Urothelium cell line (cell line): ENCODE data around the gene GSDMA.
"Not testable (repeated sequence)": the region's sequence is repeated elsewhere in the genome, so short reads cannot be mapped to it uniquely, and the experiment has no call there.

Experiments used
- DNase-seq: peaks from one replicate; pipeline ENCODE4 v3.0.0; 2011; ENCODE audit warnings: low spot score, mixed read lengths
- FAIRE-seq: peaks from 2 replicates; lab custom pipeline; 2011; peaks lifted over from hg19 to GRCh38; lab: Jason Lieb, UNC

Gene GSDMA

DNA sequence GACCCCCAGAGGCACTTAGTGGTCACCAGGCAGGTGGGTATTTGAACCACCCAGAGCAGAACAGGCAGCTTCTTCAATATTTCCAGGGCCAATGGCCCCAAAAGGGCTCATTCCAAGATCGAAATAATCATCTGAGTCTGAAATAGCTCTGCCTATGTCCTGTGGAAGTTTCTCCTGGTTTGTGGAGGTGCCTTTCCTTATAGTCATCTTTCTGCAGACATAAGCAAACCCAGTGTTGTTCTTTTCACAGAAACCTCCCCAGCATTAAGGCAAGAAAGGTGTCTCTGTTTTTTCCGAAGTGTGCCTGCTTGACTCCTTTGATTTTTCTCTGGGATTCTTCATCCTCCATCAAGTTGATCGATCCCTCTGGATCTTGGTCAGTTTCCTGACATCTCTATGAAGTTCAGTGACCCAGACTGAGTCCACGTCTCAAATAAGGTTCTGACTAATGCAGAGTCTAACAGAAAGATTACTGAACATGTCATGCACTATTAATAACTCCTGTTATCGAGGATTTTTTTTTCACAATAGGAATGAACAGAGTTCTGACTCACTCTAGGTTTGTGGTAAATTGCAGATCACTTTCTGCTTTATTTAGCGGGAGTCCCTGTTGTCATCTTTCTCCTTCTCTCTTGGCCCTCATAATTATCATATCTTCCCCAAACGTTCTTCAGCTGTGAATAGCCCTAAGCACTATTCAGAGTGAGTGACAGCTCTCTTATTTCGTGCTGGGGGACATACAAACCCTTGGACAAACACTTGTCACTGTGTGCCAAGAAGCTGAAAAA, 33.8 kb upstream of the GSDMA start:
- DNase-seq, result peak; percentile 69
- FAIRE-seq, result no peak

GRCh38 chr17:39929646-39930407, 33.0 kb upstream of the GSDMA start:
- FAIRE-seq (no peak), DNase-seq (peak; percentile 35)

DNA sequence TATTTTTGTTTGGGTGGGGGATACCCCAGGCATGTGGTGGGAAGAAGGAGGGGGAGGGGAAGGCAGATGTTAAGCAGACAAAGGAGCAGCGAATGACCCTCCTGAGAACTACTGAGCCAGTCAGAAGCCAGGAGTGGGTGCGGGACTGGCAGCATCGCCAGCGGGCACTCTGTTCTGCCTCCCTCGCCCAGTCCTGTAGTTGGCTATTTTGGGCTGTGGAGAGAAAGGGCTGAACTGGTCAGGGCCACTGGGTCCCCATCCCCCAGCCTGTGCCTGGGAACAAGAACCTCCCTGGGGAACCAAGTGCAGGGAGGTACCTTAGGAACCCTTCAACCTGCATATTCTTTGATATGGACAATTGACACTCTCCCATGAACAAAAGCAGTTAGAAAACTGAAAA, 28.9 kb upstream of the GSDMA start:
- DNase-seq (no peak), FAIRE-seq (no peak)

GRCh38 chr17:39934324-39934723, 28.5 kb upstream of the GSDMA start:
- no peak for FAIRE-seq

GRCh38 chr17:39935909-39936308, 26.9 kb upstream of the GSDMA start:
- no peak for FAIRE-seq

More at GRCh38 chr17:39934324-39934723, 28.5 kb upstream of the GSDMA start:
- DNase-seq, result no peak

GRCh38 chr17:39937447-39937846, 25.4 kb upstream of the GSDMA start:
- no peak for FAIRE-seq
- no peak for DNase-seq

More at GRCh38 chr17:39935909-39936308, 26.9 kb upstream of the GSDMA start:
- DNase-seq, result no peak

GRCh38 chr17:39938140-39938869, 24.5 kb upstream of the GSDMA start:
- no peak for FAIRE-seq
- no peak for DNase-seq

- no peak for DNase-seq
- FAIRE-seq, result no peak
These were observed 23.7 kb upstream of the GSDMA start for GRCh38 chr17:39939106-39939505.

DNA sequence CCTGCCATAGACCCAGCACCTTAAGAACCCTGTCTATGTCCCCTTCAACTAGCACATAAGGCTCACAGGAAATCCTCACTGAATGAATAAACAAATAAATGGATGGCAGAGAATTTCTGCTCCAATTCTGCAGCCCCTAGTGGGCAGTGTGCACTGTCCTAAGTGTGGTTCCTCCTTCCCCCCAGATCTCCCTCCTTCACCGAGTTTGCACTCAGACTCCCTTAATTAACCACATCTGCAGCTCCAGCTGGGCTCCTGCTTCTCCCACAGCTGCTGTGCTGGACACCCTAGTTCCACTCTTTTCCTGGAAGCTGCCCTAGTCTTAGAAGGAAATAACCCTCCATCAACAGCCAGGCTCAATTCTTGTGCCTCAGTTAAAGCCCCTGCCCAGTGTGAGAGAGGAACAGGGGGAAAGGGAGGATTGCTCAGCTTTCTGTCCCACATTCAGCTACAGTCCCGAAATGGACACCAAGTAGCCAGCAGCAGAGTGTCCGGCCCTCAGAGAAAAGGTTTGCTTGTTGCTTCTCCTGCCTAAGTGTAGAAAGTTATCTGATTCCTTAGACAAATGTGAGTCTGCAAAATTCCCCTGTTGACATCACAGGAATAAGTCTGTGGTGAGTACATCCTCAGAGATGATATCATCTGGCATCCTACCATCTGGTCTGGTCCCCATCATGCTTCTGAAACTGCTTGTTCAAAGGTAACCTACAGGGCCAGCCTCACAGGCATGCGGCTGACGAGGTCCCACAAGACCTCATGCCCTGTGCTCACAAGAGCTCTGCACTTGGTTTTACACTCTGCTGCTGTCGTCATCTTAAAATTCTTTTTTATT, 23.0 kb upstream of the GSDMA start:
- DNase-seq (peak; percentile 59), FAIRE-seq (no peak)

GRCh38 chr17:39943702-39944392, 19.0 kb upstream of the GSDMA start:
- FAIRE-seq, result no peak
- no peak for DNase-seq

DNA sequence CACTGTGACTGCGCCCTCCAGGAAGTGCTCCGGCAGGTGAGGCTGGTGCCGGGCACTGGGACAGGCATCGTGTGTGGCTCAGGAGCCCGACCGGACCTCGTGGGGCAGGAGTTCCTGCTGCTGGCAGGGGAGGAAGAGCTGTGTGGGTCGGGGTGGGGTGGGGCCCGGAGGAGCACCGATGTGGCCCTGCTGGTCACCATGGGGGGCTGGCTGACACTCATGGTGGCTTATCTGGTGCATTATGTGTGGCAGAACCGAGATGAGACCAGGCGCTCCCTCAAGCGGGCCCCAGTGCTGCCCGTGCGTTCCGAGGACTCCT, 18.5 kb upstream of the GSDMA start:
- FAIRE-seq, result no peak
- no peak for DNase-seq

DNA sequence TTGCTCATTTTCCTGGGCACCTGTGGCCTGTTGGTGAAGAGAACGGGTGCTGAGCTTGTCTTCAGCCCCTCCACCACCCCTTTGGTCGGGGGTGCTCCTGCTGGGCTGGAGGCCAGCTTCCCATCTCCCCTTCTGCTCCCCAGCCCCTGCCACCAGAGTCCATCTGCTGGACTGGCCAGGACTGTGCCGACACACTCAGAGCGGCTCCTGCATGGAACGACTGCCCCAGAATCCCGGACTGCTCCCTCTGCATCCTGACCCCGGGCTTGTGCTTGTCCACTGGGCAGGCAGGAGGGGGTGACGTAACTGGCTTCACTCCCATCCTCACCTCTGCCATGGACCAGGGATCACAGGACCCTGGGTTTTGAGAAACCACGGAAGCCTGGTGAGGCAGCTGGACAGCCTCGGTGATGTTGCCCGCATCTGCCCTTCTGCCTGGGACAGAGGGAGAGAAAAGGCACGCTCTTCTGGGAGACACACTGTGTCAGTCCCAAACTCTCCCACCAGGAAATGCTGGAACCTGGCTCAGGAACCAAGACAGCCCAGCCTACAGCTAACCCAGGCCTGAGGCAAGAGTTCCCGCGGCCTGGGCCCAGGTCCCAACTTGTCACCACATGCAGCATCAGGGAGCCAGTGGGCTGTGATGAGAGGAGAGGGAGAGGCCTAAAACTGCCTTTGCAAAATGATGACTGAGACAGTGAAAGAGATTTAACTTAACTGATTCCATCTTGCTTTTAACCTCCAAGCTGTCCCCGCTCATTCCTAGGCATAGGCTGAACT, 16.1 kb upstream of the GSDMA start:
- DNase-seq (no peak), FAIRE-seq (peak; percentile 55)

GRCh38 chr17:39948489-39948828, 14.3 kb upstream of the GSDMA start:
- FAIRE-seq, DNase-seq: not testable (repeated sequence)

DNA sequence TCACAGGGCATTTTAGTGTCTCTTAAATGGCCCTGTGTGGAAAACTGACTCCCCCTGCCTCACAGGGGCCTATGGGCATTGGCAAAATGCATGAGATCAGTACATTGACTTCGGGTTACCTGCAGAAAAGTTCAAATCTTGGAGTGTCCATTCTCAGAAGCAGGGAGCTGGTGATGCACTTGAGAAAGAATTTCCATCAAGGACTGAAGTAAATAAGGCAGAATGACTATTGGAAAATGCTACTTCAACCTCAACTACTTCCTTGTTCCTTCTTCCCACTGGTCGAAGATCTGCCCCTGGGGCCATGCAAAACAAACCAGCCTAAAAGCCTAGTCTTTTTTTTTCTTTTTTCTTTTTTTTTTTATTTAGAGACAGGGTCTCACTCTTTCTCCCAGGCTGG, 13.8 kb upstream of the GSDMA start:
- DNase-seq, result no peak
- FAIRE-seq, result no peak

DNA sequence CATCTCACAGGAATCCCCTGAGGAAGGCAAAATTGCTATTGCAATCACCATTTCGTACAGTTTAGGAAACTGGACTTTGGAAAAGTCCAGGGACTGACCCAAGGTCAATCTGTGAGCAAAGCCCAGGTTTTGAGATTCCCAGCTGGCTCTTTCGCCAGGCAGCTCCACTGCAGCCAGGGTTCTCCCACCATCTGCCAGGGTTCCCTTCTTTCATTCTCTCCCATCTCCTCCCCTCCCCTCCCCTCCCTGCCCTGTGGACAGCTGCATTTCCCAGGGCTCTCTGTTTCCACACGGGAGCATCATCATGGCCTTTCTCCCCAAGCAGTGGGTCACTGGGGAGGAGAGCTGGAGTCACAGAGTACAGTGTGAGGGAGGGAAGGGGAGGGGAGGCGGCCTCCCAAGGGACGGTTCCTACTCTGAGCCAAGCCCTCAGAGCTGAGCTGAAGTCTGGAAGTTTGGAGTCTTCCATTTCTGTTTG, 11.9 kb upstream of the GSDMA start:
- FAIRE-seq (no peak), DNase-seq (no peak)

GRCh38 chr17:39951924-39952679, 10.7 kb upstream of the GSDMA start:
- no peak for DNase-seq
- FAIRE-seq, result peak; percentile 37

DNA sequence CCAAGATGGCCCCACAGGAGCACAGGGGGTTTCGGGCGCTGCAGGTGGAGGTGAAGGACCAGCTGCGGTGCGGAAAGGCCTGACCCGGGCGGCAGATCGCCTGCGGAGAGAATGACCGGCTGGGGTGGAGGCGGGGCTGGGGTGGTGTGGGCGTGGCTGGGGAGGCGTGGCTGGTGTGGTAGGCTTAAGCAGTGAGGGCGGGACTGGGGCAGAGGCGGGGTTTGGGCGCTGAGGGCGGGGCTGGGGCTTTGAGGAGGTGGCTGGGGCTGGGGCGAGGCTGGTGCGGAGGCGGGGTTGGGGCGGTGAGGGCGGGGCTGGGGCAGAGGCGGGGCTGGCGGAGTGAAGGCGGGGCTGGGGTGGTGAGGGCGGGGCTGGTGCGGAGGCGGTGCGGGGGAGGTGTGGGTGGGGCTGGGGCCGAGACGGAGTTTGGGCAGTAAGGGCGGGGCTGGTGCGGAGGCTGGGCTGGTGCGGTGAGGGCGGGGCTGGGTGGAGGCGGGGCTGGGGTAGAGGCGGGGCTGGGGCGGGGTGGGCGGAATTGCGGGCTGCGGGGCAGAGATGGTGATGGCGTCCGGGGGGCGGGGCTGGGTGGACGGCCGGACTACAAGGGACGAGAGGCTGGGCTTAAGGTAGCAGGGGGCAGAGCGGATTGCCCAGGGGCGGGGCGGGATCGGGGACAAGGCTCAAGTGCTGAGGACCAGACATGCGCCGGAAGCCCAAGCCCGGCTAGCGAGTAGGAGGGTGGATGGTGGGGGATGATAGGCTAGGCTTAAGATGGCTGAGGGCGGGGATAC, 9.9 kb upstream of the GSDMA start:
- FAIRE-seq, result peak; percentile 63
- DNase-seq, result peak; percentile 93

DNA sequence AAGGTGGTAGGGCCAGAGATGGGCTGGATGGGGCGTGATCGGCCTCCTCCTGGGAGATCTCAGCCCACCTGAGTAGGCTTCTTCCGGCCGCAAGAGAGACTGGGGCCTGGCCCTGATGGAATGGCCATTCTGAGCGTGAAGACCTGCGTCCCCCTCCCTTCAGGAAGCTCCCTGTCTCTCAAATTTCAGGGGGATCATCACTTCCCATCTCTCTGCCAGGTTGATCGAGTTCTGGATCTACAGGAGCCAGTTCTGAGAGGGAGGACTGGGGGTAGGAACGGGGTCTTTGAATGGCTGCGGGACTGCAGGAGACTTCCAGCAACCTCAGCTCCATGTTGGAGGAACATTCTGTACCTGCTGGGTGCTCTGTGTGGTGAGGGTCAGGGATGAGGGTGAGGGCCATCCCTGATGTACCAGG, 9.3 kb upstream of the GSDMA start:
- no peak for DNase-seq
- no peak for FAIRE-seq
